Measurements from ENCODE around the gene GRIA3.
A peak's percentile ranks its signal among the peaks of the same experiment; 100 is the strongest.

Gene GRIA3

GRCh38 chrX:123477673-123478072 lies 293.6 kb downstream of the GRIA3 start:
- H4K91ac ChIP-seq (ENCODE audit: low read depth, low read length, poor library complexity), result no peak overlapping the region
- peaks cover 0 to 4% of the 10 kb centered on the region in 2 donors for H3K4me1 ChIP-seq (ENCODE audit: control insufficient read depth in 2 of 2, insufficient read depth in 1 of 2, low read depth in 1 of 2, low read length in 2 of 2)
- no peak overlapping the region for H2BK5ac ChIP-seq (ENCODE audit: low read length)
- no peak overlapping the region for H3K18ac ChIP-seq (ENCODE audit: low read length)
- H2BK12ac ChIP-seq (ENCODE audit: low read length), result no peak overlapping the region
- no peak overlapping the region for H3K4me2 ChIP-seq (ENCODE audit: insufficient read depth, low read length, poor library complexity, severe bottlenecking)
- H3K9ac ChIP-seq (ENCODE audit: low read depth, low read length, poor library complexity), result no peak overlapping the region
- no peak for DNase-seq (ENCODE audit: low spot score)
- no peak overlapping the region for H2AK5ac ChIP-seq (ENCODE audit: low read depth, low read length)
- H3K4me3 ChIP-seq (ENCODE audit: low read length in 2 of 2), result no peak overlapping the region
- H4K8ac ChIP-seq (ENCODE audit: low read depth, low read length), result no peak overlapping the region
- no peak overlapping the region for H3K27ac ChIP-seq (replicated peaks; ENCODE audit: low read length)
- H3K4ac ChIP-seq (ENCODE audit: low read length), result no peak overlapping the region
- no CpG with 5 or more reads among the region's 3 CpGs for WGBS, 2 donors (ENCODE audit: extremely low coverage in 2 of 2, insufficient read length in 2 of 2, insufficient replicate concordance in 1 of 2)
- no peaks in the 10 kb centered on the region for H3K36me3 ChIP-seq (replicated peaks in 1 of 2; ENCODE audit: control insufficient read depth in 2 of 2, insufficient read depth in 2 of 2, low read length in 2 of 2)
- H3K14ac ChIP-seq (ENCODE audit: low read length), result no peak overlapping the region
- no peaks in the 10 kb centered on the region for H3K9me3 ChIP-seq (replicated peaks in 1 of 2; ENCODE audit: control insufficient read depth in 2 of 2, insufficient read depth in 1 of 2, low read depth in 1 of 2, low read length in 2 of 2)
- no peak overlapping the region for H2BK15ac ChIP-seq (ENCODE audit: low read length)
- H2AFZ ChIP-seq (ENCODE audit: low read length), result no peak overlapping the region
- no peak overlapping the region for H2BK120ac ChIP-seq (ENCODE audit: low read depth, low read length)
- no peaks in the 10 kb centered on the region for H3K27me3 ChIP-seq (ENCODE audit: control insufficient read depth in 3 of 3, insufficient read depth in 3 of 3, low read depth in 1 of 3, low read length in 3 of 3)
- H3K79me1 ChIP-seq (ENCODE audit: low read depth, low read length), result no peaks in the 10 kb centered on the region
- H3K23ac ChIP-seq (ENCODE audit: low read depth, low read length, poor library complexity), result no peak overlapping the region

DNA sequence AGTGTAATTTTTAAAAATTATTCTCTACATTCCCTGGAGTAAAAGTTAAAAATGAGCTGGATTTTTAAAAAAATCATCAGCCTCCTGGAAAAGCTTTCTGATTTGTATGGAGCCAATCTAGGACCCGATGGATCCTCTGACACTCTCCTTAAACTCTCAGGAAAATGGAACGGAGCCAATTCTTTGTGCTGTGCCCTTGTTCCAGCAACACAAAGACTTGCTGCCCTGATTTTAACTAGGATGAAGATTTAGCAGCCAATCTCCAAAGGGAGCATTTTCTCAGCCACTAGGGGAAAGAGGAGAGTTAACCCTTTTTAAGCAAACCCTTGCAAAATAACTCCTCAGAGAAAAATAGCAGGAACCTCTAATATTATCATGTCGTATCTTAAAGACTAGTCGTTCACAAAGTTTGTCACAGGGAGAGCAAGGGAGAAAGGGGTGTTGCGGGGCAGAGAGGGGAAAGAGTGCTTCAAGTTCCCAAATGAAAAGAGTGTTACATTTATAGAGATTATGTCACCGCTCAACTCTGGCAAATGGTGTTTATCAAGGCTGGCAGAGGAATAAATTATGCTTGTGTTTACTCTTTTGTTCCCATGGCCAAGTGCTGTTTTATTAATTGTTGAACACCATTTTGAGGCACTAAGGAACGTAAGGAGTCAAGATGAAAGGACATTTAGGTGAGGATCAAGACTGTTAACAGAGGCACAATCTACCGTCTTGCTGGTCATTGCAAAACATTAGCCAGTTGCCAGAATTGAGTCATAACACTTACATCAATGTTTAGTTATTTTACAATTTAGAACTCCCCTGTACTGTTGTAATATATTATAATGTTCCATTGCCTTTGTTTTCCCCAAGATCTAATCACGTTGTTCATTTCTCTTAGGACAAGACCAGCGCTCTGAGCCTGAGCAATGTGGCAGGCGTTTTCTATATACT lies 298.1 kb downstream of the GRIA3 start:
- Histone ChIP-seq H3K18ac (ENCODE audit: low read length) (no peak overlapping the region), H3K79me1 (ENCODE audit: low read depth, low read length) (no peaks in the 10 kb centered on the region), H3K23ac (ENCODE audit: low read depth, low read length, poor library complexity) (no peak overlapping the region), H2AK5ac (ENCODE audit: low read depth, low read length) (no peak overlapping the region), H3K4me2 (ENCODE audit: insufficient read depth, low read length, poor library complexity, severe bottlenecking) (no peak overlapping the region), H2AFZ (ENCODE audit: low read length) (no peak overlapping the region), H3K4me3 (ENCODE audit: low read length in 2 of 2) (no peak overlapping the region), H4K91ac (ENCODE audit: low read depth, low read length, poor library complexity) (no peak overlapping the region), H3K9ac (ENCODE audit: low read depth, low read length, poor library complexity) (no peak overlapping the region), H3K4me1 (ENCODE audit: control insufficient read depth in 2 of 2, insufficient read depth in 1 of 2, low read depth in 1 of 2, low read length in 2 of 2) (peaks cover 0 to 4% of the 10 kb centered on the region in 2 donors), H3K14ac (ENCODE audit: low read length) (no peak overlapping the region), H2BK120ac (ENCODE audit: low read depth, low read length) (no peak overlapping the region), H2BK15ac (ENCODE audit: low read length) (no peak overlapping the region), H3K27me3 (ENCODE audit: control insufficient read depth in 3 of 3, insufficient read depth in 3 of 3, low read depth in 1 of 3, low read length in 3 of 3) (peaks cover 0 to 4% (median 0%) of the 10 kb centered on the region in 3 experiments), H3K36me3 (replicated peaks in 1 of 2; ENCODE audit: control insufficient read depth in 2 of 2, insufficient read depth in 2 of 2, low read length in 2 of 2) (no peaks in the 10 kb centered on the region), H3K27ac (replicated peaks; ENCODE audit: low read length) (peak overlapping the region; percentile 59), H2BK12ac (ENCODE audit: low read length) (no peak overlapping the region), H2BK5ac (ENCODE audit: low read length) (no peak overlapping the region), H3K9me3 (replicated peaks in 1 of 2; ENCODE audit: control insufficient read depth in 2 of 2, insufficient read depth in 1 of 2, low read depth in 1 of 2, low read length in 2 of 2) (no peaks in the 10 kb centered on the region), H4K8ac (ENCODE audit: low read depth, low read length) (no peak overlapping the region), H3K4ac (ENCODE audit: low read length) (no peak overlapping the region)
- DNase-seq (ENCODE audit: low spot score), result peak; percentile 21
- no CpG with 5 or more reads among the region's 11 CpGs for WGBS, 2 donors (ENCODE audit: extremely low coverage in 2 of 2, insufficient read length in 2 of 2, insufficient replicate concordance in 1 of 2)

GRCh38 chrX:123486297-123486696 lies 302.2 kb downstream of the GRIA3 start:
- no peak overlapping the region for H3K14ac ChIP-seq (ENCODE audit: low read length)
- no peak overlapping the region for H2AFZ ChIP-seq (ENCODE audit: low read length)
- H2BK120ac ChIP-seq (ENCODE audit: low read depth, low read length), result no peak overlapping the region
- no peak overlapping the region for H4K8ac ChIP-seq (ENCODE audit: low read depth, low read length)
- H3K4me3 ChIP-seq (ENCODE audit: low read length in 2 of 2), result no peak overlapping the region
- H2BK12ac ChIP-seq (ENCODE audit: low read length), result no peak overlapping the region
- peaks cover 0 to 10% (median 0%) of the 10 kb centered on the region in 3 experiments for H3K27me3 ChIP-seq (ENCODE audit: control insufficient read depth in 3 of 3, insufficient read depth in 3 of 3, low read depth in 1 of 3, low read length in 3 of 3)
- H2BK15ac ChIP-seq (ENCODE audit: low read length), result no peak overlapping the region
- no peaks in the 10 kb centered on the region for H3K36me3 ChIP-seq (replicated peaks in 1 of 2; ENCODE audit: control insufficient read depth in 2 of 2, insufficient read depth in 2 of 2, low read length in 2 of 2)
- H2AK5ac ChIP-seq (ENCODE audit: low read depth, low read length), result no peak overlapping the region
- H3K27ac ChIP-seq (replicated peaks; ENCODE audit: low read length), result no peak overlapping the region
- no peak overlapping the region for H2BK5ac ChIP-seq (ENCODE audit: low read length)
- DNase-seq (ENCODE audit: low spot score), result no peak
- no peaks in the 10 kb centered on the region for H3K9me3 ChIP-seq (replicated peaks in 1 of 2; ENCODE audit: control insufficient read depth in 2 of 2, insufficient read depth in 1 of 2, low read depth in 1 of 2, low read length in 2 of 2)
- WGBS, 2 donors (ENCODE audit: extremely low coverage in 2 of 2, insufficient read length in 2 of 2, insufficient replicate concordance in 1 of 2), result no CpG with 5 or more reads among the region's 2 CpGs
- no peak overlapping the region for H3K4me2 ChIP-seq (ENCODE audit: insufficient read depth, low read length, poor library complexity, severe bottlenecking)
- H3K4ac ChIP-seq (ENCODE audit: low read length), result no peak overlapping the region
- no peaks in the 10 kb centered on the region for H3K79me1 ChIP-seq (ENCODE audit: low read depth, low read length)
- no peak overlapping the region for H3K9ac ChIP-seq (ENCODE audit: low read depth, low read length, poor library complexity)
- no peak overlapping the region for H4K91ac ChIP-seq (ENCODE audit: low read depth, low read length, poor library complexity)
- H3K4me1 ChIP-seq (ENCODE audit: control insufficient read depth in 2 of 2, insufficient read depth in 1 of 2, low read depth in 1 of 2, low read length in 2 of 2), result no peaks in the 10 kb centered on the region
- no peak overlapping the region for H3K18ac ChIP-seq (ENCODE audit: low read length)
- H3K23ac ChIP-seq (ENCODE audit: low read depth, low read length, poor library complexity), result no peak overlapping the region

DNA sequence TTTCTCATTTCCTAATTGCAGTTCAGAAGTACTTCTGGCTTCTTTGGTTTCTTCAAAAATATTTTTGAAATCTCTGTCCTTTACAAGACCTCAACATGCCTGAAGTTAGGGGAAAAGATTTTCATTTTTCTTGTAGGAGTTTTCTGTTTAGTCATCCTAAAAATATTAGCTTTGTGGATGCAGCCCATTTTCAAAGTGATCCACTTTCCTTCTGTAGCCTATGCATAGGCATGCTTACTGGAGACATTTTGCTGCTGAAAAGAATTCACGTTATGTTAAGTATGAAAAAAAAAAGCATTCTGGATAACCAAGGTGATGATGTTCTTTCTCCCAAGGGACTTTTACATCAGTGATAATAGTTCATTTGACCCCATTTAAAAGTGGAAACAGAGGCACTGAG lies 303.2 kb downstream of the GRIA3 start:
- H3K14ac ChIP-seq (ENCODE audit: low read length), result no peak overlapping the region
- H4K8ac ChIP-seq (ENCODE audit: low read depth, low read length), result no peak overlapping the region
- DNase-seq (ENCODE audit: low spot score), result no peak
- no peak overlapping the region for H2AFZ ChIP-seq (ENCODE audit: low read length)
- peaks cover 0 to 10% (median 0%) of the 10 kb centered on the region in 3 experiments for H3K27me3 ChIP-seq (ENCODE audit: control insufficient read depth in 3 of 3, insufficient read depth in 3 of 3, low read depth in 1 of 3, low read length in 3 of 3)
- H2BK120ac ChIP-seq (ENCODE audit: low read depth, low read length), result no peak overlapping the region
- no peak overlapping the region for H2BK15ac ChIP-seq (ENCODE audit: low read length)
- no peaks in the 10 kb centered on the region for H3K4me1 ChIP-seq (ENCODE audit: control insufficient read depth in 2 of 2, insufficient read depth in 1 of 2, low read depth in 1 of 2, low read length in 2 of 2)
- no peak overlapping the region for H3K18ac ChIP-seq (ENCODE audit: low read length)
- no peak overlapping the region for H3K9ac ChIP-seq (ENCODE audit: low read depth, low read length, poor library complexity)
- H2BK5ac ChIP-seq (ENCODE audit: low read length), result no peak overlapping the region
- H3K4me2 ChIP-seq (ENCODE audit: insufficient read depth, low read length, poor library complexity, severe bottlenecking), result no peak overlapping the region
- H4K91ac ChIP-seq (ENCODE audit: low read depth, low read length, poor library complexity), result no peak overlapping the region
- H3K36me3 ChIP-seq (replicated peaks in 1 of 2; ENCODE audit: control insufficient read depth in 2 of 2, insufficient read depth in 2 of 2, low read length in 2 of 2), result no peaks in the 10 kb centered on the region
- H3K23ac ChIP-seq (ENCODE audit: low read depth, low read length, poor library complexity), result no peak overlapping the region
- no CpG with 5 or more reads among the region's 1 CpG for WGBS, 2 donors (ENCODE audit: extremely low coverage in 2 of 2, insufficient read length in 2 of 2, insufficient replicate concordance in 1 of 2)
- H3K79me1 ChIP-seq (ENCODE audit: low read depth, low read length), result no peaks in the 10 kb centered on the region
- no peak overlapping the region for H3K27ac ChIP-seq (replicated peaks; ENCODE audit: low read length)
- H3K4me3 ChIP-seq (ENCODE audit: low read length in 2 of 2), result no peak overlapping the region
- H3K4ac ChIP-seq (ENCODE audit: low read length), result no peak overlapping the region
- no peak overlapping the region for H2AK5ac ChIP-seq (ENCODE audit: low read depth, low read length)
- no peak overlapping the region for H2BK12ac ChIP-seq (ENCODE audit: low read length)
- H3K9me3 ChIP-seq (replicated peaks in 1 of 2; ENCODE audit: control insufficient read depth in 2 of 2, insufficient read depth in 1 of 2, low read depth in 1 of 2, low read length in 2 of 2), result no peaks in the 10 kb centered on the region
